SJCRH30 (cell line): ENCODE data around the gene ASB8. TPM values are rescaled to one million over a fixed set of nuclear protein-coding genes. Genes with fewer than 3 reads are reported as not detected.
A peak's percentile ranks its signal among the peaks of the same experiment; 100 is the strongest.

Experiments
- DNase-seq, 2 experiments: peaks; one replicate each; pipeline ENCODE4 v3.0.0-alpha.2; 2015 to 2020
- H3K27ac ChIP-seq: fragments of 250-450 bp; sonication (Bioruptor Pico); 2 replicates; pipeline ENCODE4 v1.5.1; 2020; ENCODE audit warnings: mild to moderate bottlenecking, moderate library complexity
- H3K27me3 ChIP-seq: fragments of 250-450 bp; sonication (Bioruptor Pico); 2 replicates; pipeline ENCODE4 v1.5.1; 2020; ENCODE audit warnings: mild to moderate bottlenecking, moderate library complexity
- H3K36me3 ChIP-seq: fragments of 250-450 bp; sonication (Bioruptor Pico); 2 replicates; pipeline ENCODE4 v1.5.1; 2020; ENCODE audit warnings: mild to moderate bottlenecking, moderate library complexity
- H3K4me1 ChIP-seq: fragments of 250-450 bp; sonication (Bioruptor Pico); 2 replicates; pipeline ENCODE4 v1.5.1; 2020; ENCODE audit warnings: mild to moderate bottlenecking, moderate library complexity
- H3K4me3 ChIP-seq: fragments of 250-450 bp; sonication (Bioruptor Pico); 2 replicates; pipeline ENCODE4 v1.5.1; 2020; ENCODE audit warnings: mild to moderate bottlenecking, moderate library complexity
- H3K9me3 ChIP-seq: fragments of 250-450 bp; sonication (Bioruptor Pico); replicated peaks from 2 replicates; pipeline ENCODE4 v1.5.1; 2020; ENCODE audit warnings: mild to moderate bottlenecking, moderate library complexity
- total RNA-seq: library from RNA; depleted of rRNA; stranded (reverse); fragments of >200 nt; shearing (Covaris generic); gene quantifications from 2 replicates; pipeline ENCODE4 v1.2.3, GENCODE V29; 2014; rRNA removed

ASB8 gene
- total RNA-seq: 29.1 and 31.2 TPM in 2 replicates

GRCh38 chr12:48157018-48157888, at the start of gene ASB8:
Gene ASB8, minus strand, starts transcription at chr12:48157515. Its CDS starts 4,019 bp downstream, at chr12:48153496.
- Histone ChIP-seq H3K9me3 (no peaks in the 10 kb centered on the region), H3K36me3 (peaks cover 6% of the 10 kb centered on the region; the same call in 1 of the 2 replicates), H3K4me1 (peaks cover 7% of the 10 kb centered on the region), H3K27me3 (no peaks in the 10 kb centered on the region), H3K27ac (peak within 1 kb of the TSS; percentile 93), H3K4me3 (peak within 1 kb of the TSS; percentile 91)
- peak; percentile 99 for DNase-seq

- 0 out of 2 replicates have a peak, but pooled peaks cover 3% of the 10 kb centered on the region for H3K27me3 ChIP-seq
- no peak for DNase-seq
- no peak within 1 kb of the TSS for H3K4me3 ChIP-seq
- H3K27ac ChIP-seq: no peak within 1 kb of the TSS
- no peaks in the 10 kb centered on the region for H3K9me3 ChIP-seq
- no peaks in the 10 kb centered on the region for H3K4me1 ChIP-seq
- no peaks in the 10 kb centered on the region for H3K36me3 ChIP-seq
Measured at GRCh38 chr12:48203192-48203591, 45.9 kb upstream of the ASB8 start, which contains the start of gene OR10AD1. Gene OR10AD1, minus strand, starts transcription at chr12:48203292. Its CDS starts 0 bp downstream, at chr12:48203292.

- DNase-seq: no peak
- no peaks in the 10 kb centered on the region for H3K9me3 ChIP-seq
Measured at GRCh38 chr12:48202766-48203165, 45.5 kb upstream of the ASB8 start.

GRCh38 chr12:48201516-48201915, 44.2 kb upstream of the ASB8 start:
- H3K36me3 ChIP-seq: no peaks in the 10 kb centered on the region
- DNase-seq: no peak
- no peak overlapping the region for H3K27ac ChIP-seq
- H3K9me3 ChIP-seq: no peaks in the 10 kb centered on the region
- no peaks in the 10 kb centered on the region for H3K4me1 ChIP-seq
- 0 out of 2 replicates have a peak, but pooled peaks cover 3% of the 10 kb centered on the region for H3K27me3 ChIP-seq
- no peak overlapping the region for H3K4me3 ChIP-seq

More at GRCh38 chr12:48202766-48203165, 45.5 kb upstream of the ASB8 start:
- H3K4me1 ChIP-seq: no peaks in the 10 kb centered on the region
- no peak overlapping the region for H3K27ac ChIP-seq
- H3K36me3 ChIP-seq: no peaks in the 10 kb centered on the region
- H3K4me3 ChIP-seq: no peak overlapping the region
- H3K27me3 ChIP-seq: 0 out of 2 replicates have a peak, but pooled peaks cover 3% of the 10 kb centered on the region

- Histone ChIP-seq H3K27ac (no peak overlapping the region), H3K4me1 (no peaks in the 10 kb centered on the region)
- DNase-seq: no peak
Measured at GRCh38 chr12:48201091-48201490, 43.8 kb upstream of the ASB8 start.

GRCh38 chr12:48199774-48200221, 42.5 kb upstream of the ASB8 start:
- Histone ChIP-seq H3K4me3 (no peak overlapping the region), H3K27me3 (0 out of 2 replicates have a peak, but pooled peaks cover 3% of the 10 kb centered on the region), H3K9me3 (no peaks in the 10 kb centered on the region), H3K36me3 (no peaks in the 10 kb centered on the region), H3K27ac (no peak overlapping the region), H3K4me1 (no peaks in the 10 kb centered on the region)
- no peak for DNase-seq

More at GRCh38 chr12:48201091-48201490, 43.8 kb upstream of the ASB8 start:
- Histone ChIP-seq H3K27me3 (0 out of 2 replicates have a peak, but pooled peaks cover 3% of the 10 kb centered on the region), H3K9me3 (no peaks in the 10 kb centered on the region), H3K36me3 (no peaks in the 10 kb centered on the region), H3K4me3 (no peak overlapping the region)

- Histone ChIP-seq H3K27me3 (0 out of 2 replicates have a peak, but pooled peaks cover 3% of the 10 kb centered on the region), H3K9me3 (no peaks in the 10 kb centered on the region), H3K27ac (no peak overlapping the region), H3K4me3 (no peak overlapping the region), H3K4me1 (no peaks in the 10 kb centered on the region), H3K36me3 (no peaks in the 10 kb centered on the region)
- no peak for DNase-seq
Measured at GRCh38 chr12:48198985-48199384, 41.7 kb upstream of the ASB8 start.

GRCh38 chr12:48198672-48198971, 41.3 kb upstream of the ASB8 start:
- DNase-seq: no peak

GRCh38 chr12:48197971-48198671, 40.8 kb upstream of the ASB8 start:
- Histone ChIP-seq H3K36me3 (no peaks in the 10 kb centered on the region), H3K27me3 (peaks cover 3% of the 10 kb centered on the region; the same call in 1 of the 2 replicates), H3K4me3 (no peak overlapping the region), H3K9me3 (no peaks in the 10 kb centered on the region), H3K27ac (no peak overlapping the region), H3K4me1 (no peaks in the 10 kb centered on the region)
- DNase-seq: no peak

More at GRCh38 chr12:48198672-48198971, 41.3 kb upstream of the ASB8 start:
- Histone ChIP-seq H3K36me3 (no peaks in the 10 kb centered on the region), H3K27ac (no peak overlapping the region), H3K27me3 (peaks cover 3% of the 10 kb centered on the region; the same call in 1 of the 2 replicates), H3K4me1 (no peaks in the 10 kb centered on the region), H3K9me3 (no peaks in the 10 kb centered on the region), H3K4me3 (no peak overlapping the region)

GRCh38 chr12:48197549-48197970, 40.2 kb upstream of the ASB8 start:
- no peak overlapping the region for H3K4me3 ChIP-seq
- DNase-seq: no peak
- no peaks in the 10 kb centered on the region for H3K36me3 ChIP-seq
- no peak overlapping the region for H3K27ac ChIP-seq
- no peaks in the 10 kb centered on the region for H3K4me1 ChIP-seq
- no peaks in the 10 kb centered on the region for H3K9me3 ChIP-seq
- peaks cover 3% of the 10 kb centered on the region; the same call in 1 of the 2 replicates for H3K27me3 ChIP-seq

GRCh38 chr12:48194799-48195201, 37.5 kb upstream of the ASB8 start:
- Histone ChIP-seq H3K27me3 (no peaks in the 10 kb centered on the region; the same call in 1 of the 2 replicates), H3K36me3 (no peaks in the 10 kb centered on the region), H3K9me3 (no peaks in the 10 kb centered on the region), H3K4me1 (no peaks in the 10 kb centered on the region), H3K4me3 (no peak overlapping the region), H3K27ac (no peak overlapping the region)
- no peak for DNase-seq

- Histone ChIP-seq H3K9me3 (no peaks in the 10 kb centered on the region), H3K36me3 (no peaks in the 10 kb centered on the region)
- no peak for DNase-seq
Measured at GRCh38 chr12:48193623-48194022, 36.3 kb upstream of the ASB8 start.

GRCh38 chr12:48192861-48193260, 35.5 kb upstream of the ASB8 start:
- H3K36me3 ChIP-seq: no peaks in the 10 kb centered on the region
- no peak for DNase-seq
- no peaks in the 10 kb centered on the region for H3K9me3 ChIP-seq
- no peak overlapping the region for H3K27ac ChIP-seq
- H3K27me3 ChIP-seq: no peaks in the 10 kb centered on the region; the same call in 1 of the 2 replicates
- H3K4me1 ChIP-seq: no peaks in the 10 kb centered on the region
- no peak overlapping the region for H3K4me3 ChIP-seq

More at GRCh38 chr12:48193623-48194022, 36.3 kb upstream of the ASB8 start:
- no peak overlapping the region for H3K27ac ChIP-seq
- H3K4me1 ChIP-seq: no peaks in the 10 kb centered on the region
- no peaks in the 10 kb centered on the region; the same call in 1 of the 2 replicates for H3K27me3 ChIP-seq
- no peak overlapping the region for H3K4me3 ChIP-seq

- no peak overlapping the region for H3K27ac ChIP-seq
- no peaks in the 10 kb centered on the region for H3K36me3 ChIP-seq
- H3K4me3 ChIP-seq: no peak overlapping the region
- no peaks in the 10 kb centered on the region; the same call in 1 of the 2 replicates for H3K4me1 ChIP-seq
- no peaks in the 10 kb centered on the region for H3K9me3 ChIP-seq
- H3K27me3 ChIP-seq: no peaks in the 10 kb centered on the region; the same call in 1 of the 2 replicates
- no peak for DNase-seq
Measured at GRCh38 chr12:48191096-48191495, 33.8 kb upstream of the ASB8 start.
